Astrocyte (in vitro differentiated cells and primary cell): ENCODE results near the gene RSPH6A. TPM values are rescaled to one million over a fixed set of nuclear protein-coding genes. Genes with fewer than 3 reads are reported as not detected.

Experiments
- DNase-seq: peaks from one replicate; pipeline ENCODE4 v3.0.0-alpha.2; 2010; ENCODE audit warnings: low read depth
- FAIRE-seq: peaks from 2 replicates; lab custom pipeline; 2011; peaks lifted over from hg19 to GRCh38; lab: Jason Lieb, UNC
- H2AFZ ChIP-seq: 2 replicates; pipeline ENCODE4 v1.6.0; 2012; ENCODE audit warnings: low read depth, low read length, inconsistent platforms
- H3K27ac ChIP-seq: 2 replicates; pipeline ENCODE4 v1.5.1; 2011; ENCODE audit warnings: low read depth, low read length, inconsistent platforms
- H3K27me3 ChIP-seq: 2 replicates; pipeline ENCODE4 v1.6.0; 2011; ENCODE audit warnings: low read length, inconsistent platforms; ENCODE audit not compliant: insufficient read depth
- H3K36me3 ChIP-seq: 2 replicates; pipeline ENCODE4 v1.5.1; 2011; ENCODE audit warnings: low read length, inconsistent platforms; ENCODE audit not compliant: insufficient read depth
- H3K4me1 ChIP-seq: 2 replicates; pipeline ENCODE4 v1.5.1; 2011; ENCODE audit warnings: low read length, inconsistent platforms; ENCODE audit not compliant: insufficient read depth
- H3K4me2 ChIP-seq: 2 replicates; pipeline ENCODE4 v1.6.0; 2012; ENCODE audit warnings: low read length, inconsistent platforms
- H3K4me3 ChIP-seq: 2 replicates; pipeline ENCODE4 v1.5.1; 2011; ENCODE audit warnings: low read depth, mild to moderate bottlenecking, low read length, inconsistent platforms; ENCODE audit not compliant: insufficient read depth
- H3K79me2 ChIP-seq: 2 replicates; pipeline ENCODE4 v1.6.0; 2012; ENCODE audit warnings: mild to moderate bottlenecking, low read length, inconsistent platforms; ENCODE audit not compliant: insufficient read depth
- H3K9ac ChIP-seq: 2 replicates; pipeline ENCODE4 v1.6.0; 2012; ENCODE audit warnings: mild to moderate bottlenecking, low read length, inconsistent platforms
- H3K9me3 ChIP-seq: 2 replicates; pipeline ENCODE4 v1.5.1; 2012; ENCODE audit warnings: low read depth, mild to moderate bottlenecking, low read length, inconsistent platforms; ENCODE audit not compliant: insufficient read depth
- H4K20me1 ChIP-seq: 2 replicates; pipeline ENCODE4 v1.6.0; 2012; ENCODE audit warnings: low read length, inconsistent platforms; ENCODE audit not compliant: insufficient read depth
- H3K27ac Mint-ChIP-seq: one replicate; pipeline ENCODE4 v1.8.0; 2021; ENCODE audit warnings: mild to moderate bottlenecking, mixed read lengths; ENCODE audit not compliant: unreplicated experiment
- H3K27me3 Mint-ChIP-seq: one replicate; pipeline ENCODE4 v1.8.0; 2021; ENCODE audit warnings: low read depth, mixed read lengths; ENCODE audit not compliant: unreplicated experiment
- H3K36me3 Mint-ChIP-seq: one replicate; pipeline ENCODE4 v1.8.0; 2021; ENCODE audit warnings: low read depth, mixed read lengths; ENCODE audit not compliant: unreplicated experiment
- H3K4me1 Mint-ChIP-seq: one replicate; pipeline ENCODE4 v1.8.0; 2021; ENCODE audit warnings: low read depth, mixed read lengths; ENCODE audit not compliant: unreplicated experiment
- H3K4me3 Mint-ChIP-seq: one replicate; pipeline ENCODE4 v1.8.0; 2021; ENCODE audit warnings: mild to moderate bottlenecking, moderate library complexity, mixed read lengths; ENCODE audit not compliant: unreplicated experiment
- H3K9me3 Mint-ChIP-seq: one replicate; pipeline ENCODE4 v1.8.0; 2021; ENCODE audit warnings: mild to moderate bottlenecking, mixed read lengths; ENCODE audit not compliant: unreplicated experiment
- CTCF ChIP-seq: IDR thresholded peaks from 2 replicates; pipeline ENCODE4 v1.5.1; 2011; ENCODE audit warnings: low read depth, mild to moderate bottlenecking, inconsistent platforms, low read length, moderate library complexity; ENCODE audit not compliant: insufficient read depth
- EZH2 ChIP-seq: IDR thresholded peaks from 2 replicates; pipeline ENCODE4 v1.6.1; 2012; ENCODE audit warnings: mild to moderate bottlenecking, low read length, inconsistent platforms; ENCODE audit not compliant: insufficient read depth
- total RNA-seq: library from RNA; stranded (reverse); gene quantifications from 2 replicates; pipeline ENCODE4 v1.2.1, GENCODE V29; 2021

The RSPH6A gene
- total RNA-seq, 1 donor from 2014 or later: 0.23 TPM

- Histone ChIP-seq H3K79me2 (peaks cover 68% of the 10 kb centered on the region), H4K20me1 (peaks cover 60% of the 10 kb centered on the region), H3K9me3 (no peaks in the 10 kb centered on the region), H3K4me1 (peaks cover 9% of the 10 kb centered on the region), H3K27me3 (no peaks in the 10 kb centered on the region), H3K9ac (no peak overlapping the region), H3K27ac (no peak overlapping the region), H3K4me3 (no peak overlapping the region), H3K36me3 (peaks cover 23% of the 10 kb centered on the region), H3K4me2 (no peak overlapping the region), H2AFZ (no peak overlapping the region)
- no peak overlapping the region for H3K27ac Mint-ChIP-seq
- TF ChIP-seq CTCF: no peak
- no peak for TF ChIP-seq EZH2
- no peak overlapping the region for H3K4me3 Mint-ChIP-seq
- DNase-seq (no peak), FAIRE-seq (no peak)
- H3K36me3 Mint-ChIP-seq: peaks cover 17% of the 10 kb centered on the region
- H3K9me3 Mint-ChIP-seq: no peaks in the 10 kb centered on the region
- no peaks in the 10 kb centered on the region for H3K27me3 Mint-ChIP-seq
- peaks cover 14% of the 10 kb centered on the region for H3K4me1 Mint-ChIP-seq
These were observed 25.9 kb downstream of the RSPH6A start for GRCh38 chr19:45789035-45789786.

DNA sequence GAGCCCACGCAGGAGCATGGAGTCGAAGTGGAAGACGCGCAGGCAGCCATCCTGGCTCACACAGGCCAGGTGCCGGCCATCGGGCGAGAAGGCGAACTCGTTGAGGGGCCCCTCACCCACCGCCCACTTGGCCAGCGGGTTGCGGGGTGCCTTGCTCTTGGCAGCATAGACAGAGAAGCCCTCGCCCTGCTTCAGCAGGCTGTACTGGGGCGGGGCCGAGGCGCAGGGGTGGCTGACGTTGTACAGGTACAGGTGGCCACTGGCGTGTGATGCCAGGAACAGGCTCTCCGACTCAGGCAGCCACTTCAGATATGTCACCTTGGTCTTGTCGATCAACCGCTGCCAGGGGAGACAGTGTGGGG lies 28.6 kb downstream of the RSPH6A start:
- Histone ChIP-seq H3K4me2 (no peak overlapping the region), H2AFZ (no peak overlapping the region), H3K4me3 (no peak overlapping the region), H3K9ac (no peak overlapping the region), H4K20me1 (peaks cover 72% of the 10 kb centered on the region), H3K9me3 (no peaks in the 10 kb centered on the region), H3K27ac (no peak overlapping the region), H3K27me3 (no peaks in the 10 kb centered on the region), H3K36me3 (peaks cover 23% of the 10 kb centered on the region), H3K4me1 (peaks cover 26% of the 10 kb centered on the region), H3K79me2 (peaks cover 60% of the 10 kb centered on the region)
- peaks cover 18% of the 10 kb centered on the region for H3K4me1 Mint-ChIP-seq
- FAIRE-seq: no peak
- peaks cover 17% of the 10 kb centered on the region for H3K36me3 Mint-ChIP-seq
- H3K4me3 Mint-ChIP-seq: no peak overlapping the region
- H3K9me3 Mint-ChIP-seq: no peaks in the 10 kb centered on the region
- TF ChIP-seq EZH2: no peak
- no peak for TF ChIP-seq CTCF
- no peak overlapping the region for H3K27ac Mint-ChIP-seq
- no peaks in the 10 kb centered on the region for H3K27me3 Mint-ChIP-seq
- DNase-seq: no peak
